Activated B cell treated with CpG ODN at 0.5 μM for 24 hours (primary cell): ENCODE data around the gene LCN9. TPM values are rescaled to one million over a fixed set of nuclear protein-coding genes. Genes with fewer than 3 reads are reported as not detected.

Experiments
- ATAC-seq: fragments of 200-7000 bp; cut with Tn5 transposase; one replicate; pipeline ENCODE4 v1.10.0; 2021; ENCODE audit warnings: low read depth, mild to moderate bottlenecking, moderate library complexity
- CTCF ChIA-PET: fragments of 350-600 bp; sonication (Branson Sonifier 250); formaldehyde crosslinking; loops from one replicate; lab custom pipeline; 2021; ENCODE audit warnings: antibody characterized with exemption; lab: Charles Lee
- POLR2A ChIA-PET: fragments of 350-600 bp; sonication (Branson Sonifier 250); formaldehyde crosslinking; loops from one replicate; lab custom pipeline; 2021; ENCODE audit warnings: antibody characterized with exemption; lab: Charles Lee
- DNase-seq: peaks from one replicate; pipeline ENCODE4 v3.0.0; 2022
- H3K27ac Mint-ChIP-seq: one replicate; pipeline ENCODE4 v1.8.0; 2020; ENCODE audit warnings: mixed read lengths
- H3K27me3 Mint-ChIP-seq: one replicate; pipeline ENCODE4 v1.8.0; 2021; ENCODE audit warnings: mixed read lengths
- H3K36me3 Mint-ChIP-seq: one replicate; pipeline ENCODE4 v1.8.0; 2021; ENCODE audit warnings: low read depth, mixed read lengths
- H3K4me1 Mint-ChIP-seq: one replicate; pipeline ENCODE4 v1.8.0; 2021; ENCODE audit warnings: mixed read lengths
- H3K4me3 Mint-ChIP-seq: one replicate; pipeline ENCODE4 v1.8.0; 2020; ENCODE audit warnings: mild to moderate bottlenecking, mixed read lengths
- H3K9me3 Mint-ChIP-seq: one replicate; pipeline ENCODE4 v1.8.0; 2020; ENCODE audit warnings: mixed read lengths
- CTCF ChIP-seq: fragments of 200-600 bp; IDR thresholded peaks from one replicate; pipeline ENCODE4 v1.8.0; 2022; ENCODE audit warnings: antibody characterized with exemption, mild to moderate bottlenecking
- intact Hi-C: fragments of 100-400 bp; cut with micrococcal nuclease; formaldehyde crosslinking; loops from one replicate; pipeline ENCODE4 v1.15.1; 2024
- total RNA-seq: library from RNA; stranded (reverse); gene quantifications from 2 replicates; pipeline ENCODE4 v1.2.3, GENCODE V29; 2022

Gene LCN9
- total RNA-seq, 1 donor from 2014 or later: not detected

GRCh38 chr9:135707252-135708138 lies 44.4 kb downstream of the LCN9 start:
- H3K4me1 Mint-ChIP-seq: no peaks in the 10 kb centered on the region
- DNase-seq: no peak
- POLR2A ChIA-PET: no interaction called here
- no peaks in the 10 kb centered on the region for H3K9me3 Mint-ChIP-seq
- no peak for TF ChIP-seq CTCF
- no peak for ATAC-seq
- CTCF ChIA-PET: no interaction called here
- no peaks in the 10 kb centered on the region for H3K36me3 Mint-ChIP-seq
- H3K27me3 Mint-ChIP-seq: peaks cover 7% of the 10 kb centered on the region
- H3K4me3 Mint-ChIP-seq: no peak overlapping the region
- H3K27ac Mint-ChIP-seq: no peak overlapping the region
- intact Hi-C loops: no loop called here

- no peak overlapping the region for H3K27ac Mint-ChIP-seq
- no peak overlapping the region for H3K4me3 Mint-ChIP-seq
- DNase-seq (no peak), ATAC-seq (no peak)
- H3K36me3 Mint-ChIP-seq: no peaks in the 10 kb centered on the region
- TF ChIP-seq CTCF: no peak
- CTCF ChIA-PET: no interaction called here
- POLR2A ChIA-PET: no interaction called here
- peaks cover 10% of the 10 kb centered on the region for H3K27me3 Mint-ChIP-seq
- no peaks in the 10 kb centered on the region for H3K9me3 Mint-ChIP-seq
- intact Hi-C loops: no loop called here
- no peaks in the 10 kb centered on the region for H3K4me1 Mint-ChIP-seq
Measured at GRCh38 chr9:135708164-135708563, 45.1 kb downstream of the LCN9 start.

GRCh38 chr9:135711391-135711790 lies 48.3 kb downstream of the LCN9 start:
- Mint-ChIP-seq H3K27ac (no peak overlapping the region), H3K36me3 (no peaks in the 10 kb centered on the region), H3K4me1 (no peaks in the 10 kb centered on the region), H3K9me3 (no peaks in the 10 kb centered on the region), H3K27me3 (peaks cover 23% of the 10 kb centered on the region), H3K4me3 (no peak overlapping the region)
- intact Hi-C loops: no loop called here
- ChIA-PET CTCF (no interaction called here), POLR2A (no interaction called here)
- no peak for TF ChIP-seq CTCF
- DNase-seq (no peak), ATAC-seq (no peak)

GRCh38 chr9:135711881-135712280 lies 48.8 kb downstream of the LCN9 start:
- intact Hi-C loops: no loop called here
- CTCF ChIA-PET: no interaction called here
- no peak for ATAC-seq

More at GRCh38 chr9:135711881-135712280, 48.8 kb downstream of the LCN9 start:
- no peak for DNase-seq
- no peak overlapping the region for H3K4me3 Mint-ChIP-seq
- H3K9me3 Mint-ChIP-seq: no peaks in the 10 kb centered on the region
- no peaks in the 10 kb centered on the region for H3K36me3 Mint-ChIP-seq
- POLR2A ChIA-PET: no interaction called here
- H3K4me1 Mint-ChIP-seq: no peaks in the 10 kb centered on the region
- no peak overlapping the region for H3K27ac Mint-ChIP-seq
- no peak for TF ChIP-seq CTCF
- H3K27me3 Mint-ChIP-seq: peaks cover 26% of the 10 kb centered on the region
